ENCODE measurements around the gene SHISA8.

The SHISA8 gene

GRCh38 chr22:41957941-41958556 lies 43.2 kb upstream of the SHISA8 start:
- H3K9ac ChIP-seq (ENCODE audit: low read depth, low read length): no peak overlapping the region
- no peak for DNase-seq
- no peaks in the 10 kb centered on the region for H3K36me3 ChIP-seq (ENCODE audit: insufficient read depth, low read length)
- no peak; the same call in 2 of the 3 replicates for ATAC-seq (ENCODE audit: insufficient read depth, low read depth)
- no peaks in the 10 kb centered on the region for H3K27me3 ChIP-seq (ENCODE audit: insufficient read depth, low read length, poor library complexity)
- TF ChIP-seq EZH2 (IDR thresholded peaks at IDR 0.05; ENCODE audit: borderline replicate concordance, low read depth, low read length, severe bottlenecking) (no peak), CTCF (IDR thresholded peaks at IDR 0.05; ENCODE audit: borderline replicate concordance, extremely low read depth, low read length, poor library complexity, severe bottlenecking) (no peak)
- H2AFZ ChIP-seq (ENCODE audit: low read depth, low read length): no peak overlapping the region
- no peak overlapping the region for H3K27ac ChIP-seq (ENCODE audit: low read length)
- H3K4me1 ChIP-seq (ENCODE audit: insufficient read depth, low read length): 0 out of 2 replicates have a peak, but pooled peaks cover 5% of the 10 kb centered on the region
- H3K9me3 ChIP-seq (ENCODE audit: insufficient read depth, low read length, severe bottlenecking): no peaks in the 10 kb centered on the region
- H3K79me2 ChIP-seq (ENCODE audit: insufficient read depth, low read length): no peaks in the 10 kb centered on the region
- H3K4me2 ChIP-seq (ENCODE audit: insufficient read depth, low read length): no peak overlapping the region
- H4K20me1 ChIP-seq (ENCODE audit: insufficient read depth, low read length): peaks cover 4% of the 10 kb centered on the region; the same call in 1 of the 2 replicates
- no peak overlapping the region for H3K4me3 ChIP-seq (ENCODE audit: low read depth in 1 of 2, low read length in 2 of 2)

- Histone ChIP-seq H3K79me2 (ENCODE audit: insufficient read depth, low read length) (peaks cover 9% of the 10 kb centered on the region), H3K27me3 (ENCODE audit: insufficient read depth, low read length, poor library complexity) (no peaks in the 10 kb centered on the region), H3K9ac (ENCODE audit: low read depth, low read length) (no peak overlapping the region), H3K36me3 (ENCODE audit: insufficient read depth, low read length) (no peaks in the 10 kb centered on the region), H3K4me1 (ENCODE audit: insufficient read depth, low read length) (peaks cover 21% of the 10 kb centered on the region), H3K9me3 (ENCODE audit: insufficient read depth, low read length, severe bottlenecking) (no peaks in the 10 kb centered on the region), H4K20me1 (ENCODE audit: insufficient read depth, low read length) (peaks cover 4% of the 10 kb centered on the region; the same call in 1 of the 2 replicates), H2AFZ (ENCODE audit: low read depth, low read length) (no peak overlapping the region), H3K4me3 (ENCODE audit: low read depth in 1 of 2, low read length in 2 of 2) (no peak overlapping the region), H3K4me2 (ENCODE audit: insufficient read depth, low read length) (no peak overlapping the region), H3K27ac (ENCODE audit: low read length) (no peak overlapping the region)
- DNase-seq: no peak
- ATAC-seq (ENCODE audit: insufficient read depth, low read depth): no peak
- no peak for TF ChIP-seq CTCF (IDR thresholded peaks at IDR 0.05; ENCODE audit: borderline replicate concordance, extremely low read depth, low read length, poor library complexity, severe bottlenecking)
- no peak for TF ChIP-seq EZH2 (IDR thresholded peaks at IDR 0.05; ENCODE audit: borderline replicate concordance, low read depth, low read length, severe bottlenecking)
Observed at GRCh38 chr22:41952713-41953112, 37.8 kb upstream of the SHISA8 start.

GRCh38 chr22:41951898-41952474 lies 37.1 kb upstream of the SHISA8 start, which contains the start of gene SMIM45:
TSS of gene SMIM45 (plus strand) at chr22:41952150.
- H3K27me3 ChIP-seq (ENCODE audit: insufficient read depth, low read length, poor library complexity): no peaks in the 10 kb centered on the region
- H3K9ac ChIP-seq (ENCODE audit: low read depth, low read length): no peak within 1 kb of the TSS
- ATAC-seq (ENCODE audit: insufficient read depth, low read depth) (no peak), DNase-seq (no peak)
- H3K4me3 ChIP-seq (ENCODE audit: low read depth in 1 of 2, low read length in 2 of 2): no peak within 1 kb of the TSS
- H3K36me3 ChIP-seq (ENCODE audit: insufficient read depth, low read length): no peaks in the 10 kb centered on the region
- peaks cover 28% of the 10 kb centered on the region for H3K4me1 ChIP-seq (ENCODE audit: insufficient read depth, low read length)
- TF ChIP-seq CTCF (IDR thresholded peaks at IDR 0.05; ENCODE audit: borderline replicate concordance, extremely low read depth, low read length, poor library complexity, severe bottlenecking): no peak
- no peak for TF ChIP-seq EZH2 (IDR thresholded peaks at IDR 0.05; ENCODE audit: borderline replicate concordance, low read depth, low read length, severe bottlenecking)
- H3K79me2 ChIP-seq (ENCODE audit: insufficient read depth, low read length): peaks cover 16% of the 10 kb centered on the region
- H3K4me2 ChIP-seq (ENCODE audit: insufficient read depth, low read length): no peak within 1 kb of the TSS
- no peaks in the 10 kb centered on the region for H3K9me3 ChIP-seq (ENCODE audit: insufficient read depth, low read length, severe bottlenecking)
- H4K20me1 ChIP-seq (ENCODE audit: insufficient read depth, low read length): peaks cover 4% of the 10 kb centered on the region; the same call in 1 of the 2 replicates
- no peak within 1 kb of the TSS for H3K27ac ChIP-seq (ENCODE audit: low read length)
- no peak within 1 kb of the TSS for H2AFZ ChIP-seq (ENCODE audit: low read depth, low read length)

Data from DND-41 (cell line).